ENCODE results near the gene GNAT1. TPM values are rescaled to one million over a fixed set of nuclear protein-coding genes. Genes with fewer than 3 reads are reported as not detected.

The GNAT1 gene
- total and polyA plus RNA-seq, 2 of the 13 experiments (the other 11 are each of a cell fraction or from before 2014, with no cell fraction given), result 0.15 TPM; not detected in 1

GRCh38 chr3:50213373-50213772, 22.0 kb downstream of the GNAT1 start (continued):
- TF ChIP-seq MXD1 (CRISPR knock-in tag; IDR thresholded peaks at IDR 0.05) (no peak), ZNF83 (CRISPR knock-in tag; IDR thresholded peaks at IDR 0.05; ENCODE audit: borderline replicate concordance) (no peak), HMGXB4 (CRISPR knock-in tag; IDR thresholded peaks at IDR 0.05; ENCODE audit: borderline replicate concordance in 1 of 2, low read depth in 1 of 2) (no peak), PLSCR1 (CRISPR knock-in tag; IDR thresholded peaks at IDR 0.05; ENCODE audit: borderline replicate concordance) (no peak), ZFAT (CRISPR knock-in tag; conservative IDR thresholded peaks at IDR 0.05) (no peak), ZNF18 (CRISPR knock-in tag; IDR thresholded peaks at IDR 0.05; ENCODE audit: insufficient replicate concordance) (no peak), ZNF280D (CRISPR knock-in tag; IDR thresholded peaks at IDR 0.05) (no peak), ZBTB40 (IDR thresholded peaks at IDR 0.05) (no peak), ZBTB40 (CRISPR knock-in tag; IDR thresholded peaks at IDR 0.05) (0 out of 2 replicates have a peak, but pooled peaks have one; percentile 3), ZNF670 (CRISPR knock-in tag; IDR thresholded peaks at IDR 0.05; ENCODE audit: borderline replicate concordance) (no peak), ZNF841 (CRISPR knock-in tag; IDR thresholded peaks at IDR 0.05; ENCODE audit: borderline replicate concordance) (no peak)

Measured in HepG2 (cell line).